KMS-11 (cell line): ENCODE results near the gene LRRC71.
"Not testable (repeated sequence)": the region's sequence is repeated elsewhere in the genome, so short reads cannot be mapped to it uniquely, and the experiment has no call there.

Experiments
- H2AFZ ChIP-seq: fragments of 200-600 bp; sonication (generic); 2 replicates; pipeline ENCODE4 v1.6.1; 2016; ENCODE audit warnings: antibody characterized with exemption, mixed run types, low read depth
- H3K27ac ChIP-seq: fragments of 200-600 bp; sonication (generic); 2 replicates; pipeline ENCODE4 v1.6.1; 2016; ENCODE audit warnings: mild to moderate bottlenecking, mixed run types
- H3K27me3 ChIP-seq: fragments of 200-600 bp; sonication (generic); 2 replicates; pipeline ENCODE4 v1.6.1; 2017; ENCODE audit warnings: mild to moderate bottlenecking, low read depth, mixed run types, moderate library complexity; ENCODE audit not compliant: insufficient read depth
- H3K36me3 ChIP-seq: fragments of 200-600 bp; sonication (generic); 2 replicates; pipeline ENCODE4 v1.6.1; 2017; ENCODE audit warnings: mild to moderate bottlenecking, mixed run types; ENCODE audit not compliant: insufficient read depth
- H3K4me1 ChIP-seq: fragments of 200-600 bp; sonication (generic); 2 replicates; pipeline ENCODE4 v1.6.1; 2016; ENCODE audit warnings: mild to moderate bottlenecking, low read depth, mixed run types; ENCODE audit not compliant: poor library complexity, severe bottlenecking
- H3K4me2 ChIP-seq: fragments of 200-600 bp; sonication (generic); 2 replicates; pipeline ENCODE4 v1.7.0; 2016; ENCODE audit warnings: mild to moderate bottlenecking, mixed run types
- H3K4me3 ChIP-seq: fragments of 200-600 bp; sonication (generic); IDR thresholded peaks from 2 replicates; pipeline ENCODE4 v1.6.1; 2017; ENCODE audit warnings: low read depth, low read length, mixed read lengths; ENCODE audit not compliant: insufficient read depth
- H3K79me2 ChIP-seq: fragments of 200-600 bp; sonication (generic); 2 replicates; pipeline ENCODE4 v1.6.1; 2016; ENCODE audit warnings: low read depth, mixed run types; ENCODE audit not compliant: insufficient read depth
- H3K9ac ChIP-seq: fragments of 200-600 bp; sonication (generic); 2 replicates; pipeline ENCODE4 v1.6.1; 2016; ENCODE audit warnings: mild to moderate bottlenecking, mixed run types
- H4K20me1 ChIP-seq: fragments of 200-600 bp; sonication (generic); 2 replicates; pipeline ENCODE4 v1.6.1; 2016; ENCODE audit warnings: mild to moderate bottlenecking, mixed run types; ENCODE audit not compliant: insufficient read depth
- TF ChIP-seq, protein P1 (sequence below): fragments of 200-600 bp; sonication (generic); conservative IDR thresholded peaks from 2 replicates; pipeline ENCODE4 v1.6.1; 2017; ENCODE audit warnings: low read depth, mild to moderate bottlenecking, antibody characterized with exemption, low read length, moderate library complexity, mixed read lengths

The LRRC71 gene

DNA sequence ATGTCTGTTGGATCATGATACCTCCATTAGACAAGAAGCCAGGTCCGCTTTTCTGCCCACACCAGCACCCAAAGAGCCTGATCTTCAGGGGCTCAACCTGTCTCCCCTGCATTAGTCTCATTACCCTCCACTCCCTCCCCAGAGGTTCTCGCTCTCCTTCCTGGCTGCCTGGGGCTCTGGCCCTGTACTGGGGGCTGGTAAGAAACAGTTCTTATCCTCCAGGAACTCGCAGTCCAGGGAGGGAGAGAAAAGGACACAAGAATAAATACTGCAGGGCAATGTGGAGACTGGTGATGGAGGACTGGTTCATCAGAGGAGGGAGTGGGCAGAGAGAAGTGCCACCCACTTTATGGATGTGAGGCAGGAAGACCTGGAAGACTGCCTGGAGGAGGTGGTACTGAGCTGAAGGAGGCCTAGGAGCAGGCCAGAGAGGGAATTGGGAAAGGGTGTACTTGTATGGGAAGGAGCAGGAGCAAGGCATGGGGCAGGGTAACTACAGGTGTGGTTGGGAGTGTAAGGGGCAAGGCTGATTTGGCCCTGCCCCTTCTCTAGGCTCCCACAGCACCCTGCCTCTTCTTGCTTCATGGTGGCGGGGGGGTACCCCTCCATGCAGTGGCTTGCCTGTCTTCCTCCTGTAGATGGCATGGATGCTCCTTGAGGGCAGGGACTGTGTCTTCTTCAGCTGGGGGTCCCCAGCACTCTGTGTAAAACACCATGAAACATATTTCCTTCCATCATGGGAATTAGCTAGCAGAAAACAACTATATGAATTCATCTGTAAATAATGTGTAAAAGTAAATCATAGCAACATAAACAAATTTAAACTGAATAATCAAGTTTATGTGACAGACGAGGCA is 5.0 kb downstream of the LRRC71 start:
- no peaks in the 10 kb centered on the region for H3K79me2 ChIP-seq
- H3K27ac ChIP-seq, result no peak overlapping the region
- peak overlapping the region; percentile 47 for H3K4me2 ChIP-seq
- H4K20me1 ChIP-seq, result no peaks in the 10 kb centered on the region; the same call in 1 of the 2 replicates
- no peaks in the 10 kb centered on the region for H3K36me3 ChIP-seq
- H3K4me1 ChIP-seq, result peaks cover 31% of the 10 kb centered on the region
- TF ChIP-seq, protein P1, sequence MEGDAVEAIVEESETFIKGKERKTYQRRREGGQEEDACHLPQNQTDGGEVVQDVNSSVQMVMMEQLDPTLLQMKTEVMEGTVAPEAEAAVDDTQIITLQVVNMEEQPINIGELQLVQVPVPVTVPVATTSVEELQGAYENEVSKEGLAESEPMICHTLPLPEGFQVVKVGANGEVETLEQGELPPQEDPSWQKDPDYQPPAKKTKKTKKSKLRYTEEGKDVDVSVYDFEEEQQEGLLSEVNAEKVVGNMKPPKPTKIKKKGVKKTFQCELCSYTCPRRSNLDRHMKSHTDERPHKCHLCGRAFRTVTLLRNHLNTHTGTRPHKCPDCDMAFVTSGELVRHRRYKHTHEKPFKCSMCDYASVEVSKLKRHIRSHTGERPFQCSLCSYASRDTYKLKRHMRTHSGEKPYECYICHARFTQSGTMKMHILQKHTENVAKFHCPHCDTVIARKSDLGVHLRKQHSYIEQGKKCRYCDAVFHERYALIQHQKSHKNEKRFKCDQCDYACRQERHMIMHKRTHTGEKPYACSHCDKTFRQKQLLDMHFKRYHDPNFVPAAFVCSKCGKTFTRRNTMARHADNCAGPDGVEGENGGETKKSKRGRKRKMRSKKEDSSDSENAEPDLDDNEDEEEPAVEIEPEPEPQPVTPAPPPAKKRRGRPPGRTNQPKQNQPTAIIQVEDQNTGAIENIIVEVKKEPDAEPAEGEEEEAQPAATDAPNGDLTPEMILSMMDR, result no peak
- peak overlapping the region; percentile 49 for H3K4me3 ChIP-seq
- H3K9ac ChIP-seq, result no peak overlapping the region
- peaks cover 88% of the 10 kb centered on the region for H3K27me3 ChIP-seq
- no peak overlapping the region for H2AFZ ChIP-seq

DNA sequence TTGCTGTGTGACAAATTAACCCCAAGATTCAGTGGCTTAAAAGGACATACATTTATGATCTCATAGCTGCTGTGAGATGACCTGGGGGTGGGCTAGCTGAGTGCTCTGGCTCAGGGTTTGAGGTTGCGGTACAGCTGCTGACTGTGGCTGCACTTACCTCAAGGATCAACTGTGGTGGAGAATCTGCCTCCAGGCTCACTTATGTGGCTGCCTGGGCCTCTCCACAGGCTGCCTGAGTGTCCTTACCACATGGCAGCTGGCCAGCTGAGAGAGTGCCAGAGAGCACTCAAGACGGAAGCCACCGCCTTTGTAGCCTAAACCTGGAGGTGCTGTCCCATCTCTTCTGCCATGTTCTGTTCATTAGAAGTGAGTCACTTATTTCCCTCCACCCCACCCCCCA is 5.7 kb downstream of the LRRC71 start:
- no peak overlapping the region for H3K27ac ChIP-seq
- peaks cover 31% of the 10 kb centered on the region for H3K4me1 ChIP-seq
- no peak overlapping the region for H2AFZ ChIP-seq
- H3K4me3 ChIP-seq, result peak overlapping the region; percentile 49
- H3K4me2 ChIP-seq, result peak overlapping the region; percentile 47
- TF ChIP-seq, protein P1, result no peak
- no peaks in the 10 kb centered on the region for H3K79me2 ChIP-seq
- H3K27me3 ChIP-seq, result peaks cover 88% of the 10 kb centered on the region
- no peak overlapping the region for H3K9ac ChIP-seq
- no peaks in the 10 kb centered on the region for H3K36me3 ChIP-seq
- H4K20me1 ChIP-seq, result no peaks in the 10 kb centered on the region; the same call in 1 of the 2 replicates

DNA sequence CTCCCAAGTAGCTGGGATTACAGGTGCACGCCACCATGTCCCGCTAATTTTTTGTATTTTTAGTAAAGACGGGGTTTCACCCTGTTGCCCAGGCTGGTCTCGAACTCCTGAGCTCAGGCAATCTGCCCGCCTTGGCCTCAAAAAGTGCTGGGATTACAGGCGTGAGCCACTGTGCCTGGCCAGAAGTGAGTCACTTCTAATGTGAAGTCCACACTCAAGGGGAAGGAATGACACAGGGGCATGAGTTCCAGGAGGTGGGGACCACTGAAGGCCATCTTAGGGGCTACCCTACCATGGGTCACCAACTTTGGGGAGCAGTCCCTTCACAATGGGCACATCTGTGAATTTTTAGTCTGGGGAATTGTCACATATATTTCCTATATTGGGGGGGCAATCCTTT is 6.3 kb downstream of the LRRC71 start:
- H3K36me3 ChIP-seq, H3K4me3 ChIP-seq, H4K20me1 ChIP-seq, H3K79me2 ChIP-seq, H2AFZ ChIP-seq, H3K9ac ChIP-seq, H3K27ac ChIP-seq: not testable (repeated sequence)
- peaks cover 88% of the 10 kb centered on the region for H3K27me3 ChIP-seq
- peaks cover 31% of the 10 kb centered on the region for H3K4me1 ChIP-seq
- peak overlapping the region; percentile 20 for H3K4me2 ChIP-seq

DNA sequence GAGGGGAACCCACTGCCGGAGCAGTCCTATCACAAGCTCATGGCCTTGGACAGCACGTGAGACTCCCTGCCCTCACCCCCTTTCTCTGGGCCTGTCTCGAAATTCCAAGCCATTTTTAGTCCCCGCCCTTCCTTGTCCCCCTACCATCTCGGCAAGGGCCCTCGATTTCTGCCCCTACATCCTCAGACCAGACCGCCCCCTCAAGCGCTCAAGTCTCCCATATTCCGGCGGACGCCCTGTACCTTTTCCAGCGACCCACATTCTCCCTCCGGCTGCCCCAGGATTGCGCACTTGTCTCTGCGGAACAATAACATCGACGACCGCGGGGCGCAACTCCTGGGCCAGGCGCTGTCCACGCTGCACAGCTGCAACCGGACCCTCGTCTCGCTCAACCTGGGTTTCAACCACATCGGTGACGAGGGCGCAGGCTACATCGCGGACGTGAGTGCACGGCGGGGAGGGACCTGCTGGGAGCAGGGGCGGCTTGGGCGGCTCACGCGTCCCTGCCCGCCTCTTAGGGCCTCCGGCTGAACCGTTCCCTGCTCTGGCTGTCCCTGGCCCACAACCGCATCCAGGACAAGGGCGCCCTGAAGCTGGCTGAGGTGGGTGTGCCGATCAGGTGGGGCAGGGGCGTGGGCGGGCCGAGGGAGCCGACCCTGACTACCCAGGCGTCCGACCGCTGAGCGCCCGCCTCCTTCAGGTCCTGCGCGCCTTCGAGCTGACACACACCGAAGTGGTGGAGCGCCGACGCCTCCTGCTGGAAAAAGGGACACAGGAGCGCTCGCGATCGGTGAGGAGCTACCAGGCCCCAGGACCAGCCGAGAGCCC is 7.0 kb downstream of the LRRC71 start:
- Histone ChIP-seq H3K27me3 (peaks cover 88% of the 10 kb centered on the region), H3K79me2 (no peaks in the 10 kb centered on the region), H3K4me2 (peak overlapping the region; percentile 20; the same call in 1 of the 2 replicates), H3K27ac (no peak overlapping the region), H4K20me1 (no peaks in the 10 kb centered on the region; the same call in 1 of the 2 replicates), H2AFZ (0 out of 2 replicates have a peak overlapping the region, but pooled peaks have one; percentile 9), H3K4me1 (peaks cover 31% of the 10 kb centered on the region), H3K36me3 (no peaks in the 10 kb centered on the region), H3K4me3 (no peak overlapping the region), H3K9ac (no peak overlapping the region)
- TF ChIP-seq, protein P1, result peak; percentile 89
